ENCODE data around the gene LATS1. TPM values are rescaled to one million over a fixed set of nuclear protein-coding genes. Genes with fewer than 3 reads are reported as not detected.

LATS1 gene
- total RNA-seq (40.9 TPM), polyA plus RNA-seq (10 to 100 TPM in 3 of 4 donors, 1 to 10 TPM in 1; 8.9 to 12.4 (median 12.1) TPM)

- H3K27ac Mint-ChIP-seq = peak within 1 kb of the TSS; percentile 93 to 98 (median 98)
- H3K27me3 ChIP-seq (ENCODE audit: control insufficient read depth, insufficient read depth, low read length) = no peaks in the 10 kb centered on the region
- no peaks in the 10 kb centered on the region for H3K9me3 Mint-ChIP-seq
- ATAC-seq (ENCODE audit: low read depth in 2 of 2) (peak; percentile 93 to 95), DNase-seq (peak; percentile 88 to 93 (median 91))
- no peaks in the 10 kb centered on the region for H3K9me3 ChIP-seq (ENCODE audit: control insufficient read depth in 2 of 2, low read length in 2 of 2)
- no peaks in the 10 kb centered on the region for H3K27me3 Mint-ChIP-seq
- H3K4me3 Mint-ChIP-seq = peak within 1 kb of the TSS; percentile 93 to 98 (median 94)
- peaks cover 29 to 51% (median 30%) of the 10 kb centered on the region in 4 donors for H3K4me1 Mint-ChIP-seq
- H3K4me3 ChIP-seq (ENCODE audit: low read depth, low read length) = peak within 1 kb of the TSS; percentile 96
- H3K36me3 ChIP-seq (ENCODE audit: control insufficient read depth, insufficient read depth, low read length) = no peaks in the 10 kb centered on the region
- H3K36me3 Mint-ChIP-seq = no peaks in the 10 kb centered on the region
- peak within 1 kb of the TSS; percentile 91 for H3K27ac ChIP-seq (ENCODE audit: insufficient read depth, low read length, poor library complexity, severe bottlenecking)
- H3K4me1 ChIP-seq (ENCODE audit: control insufficient read depth, insufficient read depth, low read length, poor library complexity, severe bottlenecking) = peaks cover 41% of the 10 kb centered on the region
These were observed at the start of gene LATS1 for GRCh38 chr6:149717588-149718458. LATS1 (minus strand) TSS chr6:149718101; CDS start chr6:149702126, 15,975 bp downstream.

GRCh38 chr6:149766156-149766769 lies 48.4 kb upstream of the LATS1 start:
- H3K4me3 Mint-ChIP-seq = no peak overlapping the region
- Histone ChIP-seq H3K36me3 (ENCODE audit: control insufficient read depth, insufficient read depth, low read length) (peaks cover 17% of the 10 kb centered on the region), H3K9me3 (ENCODE audit: control insufficient read depth in 2 of 2, low read length in 2 of 2) (peaks cover 0 to 4% of the 10 kb centered on the region in 2 experiments), H3K27ac (ENCODE audit: insufficient read depth, low read length, poor library complexity, severe bottlenecking) (no peak overlapping the region), H3K4me1 (ENCODE audit: control insufficient read depth, insufficient read depth, low read length, poor library complexity, severe bottlenecking) (no peaks in the 10 kb centered on the region), H3K4me3 (ENCODE audit: low read depth, low read length) (no peak overlapping the region), H3K27me3 (ENCODE audit: control insufficient read depth, insufficient read depth, low read length) (no peaks in the 10 kb centered on the region)
- ATAC-seq (ENCODE audit: low read depth in 2 of 2) (no peak), DNase-seq (no peak)
- H3K9me3 Mint-ChIP-seq = peaks cover 0 to 6% (median 4%) of the 10 kb centered on the region in 7 donors
- peaks cover 28% of the 10 kb centered on the region for H3K36me3 Mint-ChIP-seq
- H3K4me1 Mint-ChIP-seq = peaks cover 20 to 27% (median 24%) of the 10 kb centered on the region in 4 donors
- no peaks in the 10 kb centered on the region for H3K27me3 Mint-ChIP-seq
- no peak overlapping the region for H3K27ac Mint-ChIP-seq

- Mint-ChIP-seq H3K4me3 (no peak overlapping the region), H3K9me3 (peaks cover 0 to 6% (median 4%) of the 10 kb centered on the region in 7 donors), H3K4me1 (peaks cover 22 to 29% (median 25%) of the 10 kb centered on the region in 4 donors), H3K27ac (peak overlapping the region in 1 of 3 donors; percentile 76), H3K27me3 (no peaks in the 10 kb centered on the region), H3K36me3 (peaks cover 21% of the 10 kb centered on the region)
- Histone ChIP-seq H3K36me3 (ENCODE audit: control insufficient read depth, insufficient read depth, low read length) (peaks cover 22% of the 10 kb centered on the region), H3K9me3 (ENCODE audit: control insufficient read depth in 2 of 2, low read length in 2 of 2) (peaks cover 0 to 4% of the 10 kb centered on the region in 2 experiments), H3K27me3 (ENCODE audit: control insufficient read depth, insufficient read depth, low read length) (no peaks in the 10 kb centered on the region), H3K27ac (ENCODE audit: insufficient read depth, low read length, poor library complexity, severe bottlenecking) (no peak overlapping the region), H3K4me1 (ENCODE audit: control insufficient read depth, insufficient read depth, low read length, poor library complexity, severe bottlenecking) (no peaks in the 10 kb centered on the region), H3K4me3 (ENCODE audit: low read depth, low read length) (no peak overlapping the region)
- ATAC-seq (ENCODE audit: low read depth in 2 of 2) (no peak), DNase-seq (no peak)
These were observed 46.0 kb upstream of the LATS1 start for GRCh38 chr6:149763866-149764265.

GRCh38 chr6:149761438-149761837 lies 43.5 kb upstream of the LATS1 start:
- H3K9me3 ChIP-seq (ENCODE audit: control insufficient read depth in 2 of 2, low read length in 2 of 2) = peaks cover 0 to 4% of the 10 kb centered on the region in 2 experiments
- ATAC-seq (ENCODE audit: low read depth in 2 of 2) = no peak
- H3K4me3 Mint-ChIP-seq = no peak overlapping the region
- peaks cover 18% of the 10 kb centered on the region for H3K36me3 ChIP-seq (ENCODE audit: control insufficient read depth, insufficient read depth, low read length)
- no peak for DNase-seq
- no peak overlapping the region for H3K27ac ChIP-seq (ENCODE audit: insufficient read depth, low read length, poor library complexity, severe bottlenecking)
- H3K4me1 Mint-ChIP-seq = peaks cover 22 to 28% (median 25%) of the 10 kb centered on the region in 4 donors
- no peaks in the 10 kb centered on the region for H3K27me3 ChIP-seq (ENCODE audit: control insufficient read depth, insufficient read depth, low read length)
- no peaks in the 10 kb centered on the region for H3K27me3 Mint-ChIP-seq
- no peak overlapping the region for H3K4me3 ChIP-seq (ENCODE audit: low read depth, low read length)
- peaks cover 0 to 5% (median 3%) of the 10 kb centered on the region in 7 donors for H3K9me3 Mint-ChIP-seq
- peaks cover 16% of the 10 kb centered on the region for H3K36me3 Mint-ChIP-seq
- peak overlapping the region in 1 of 3 donors; percentile 11 for H3K27ac Mint-ChIP-seq
- H3K4me1 ChIP-seq (ENCODE audit: control insufficient read depth, insufficient read depth, low read length, poor library complexity, severe bottlenecking) = no peaks in the 10 kb centered on the region

GRCh38 chr6:149756261-149756636 lies 38.3 kb upstream of the LATS1 start:
- Histone ChIP-seq H3K27ac (ENCODE audit: insufficient read depth, low read length, poor library complexity, severe bottlenecking) (no peak overlapping the region), H3K9me3 (ENCODE audit: control insufficient read depth in 2 of 2, low read length in 2 of 2) (no peaks in the 10 kb centered on the region), H3K27me3 (ENCODE audit: control insufficient read depth, insufficient read depth, low read length) (no peaks in the 10 kb centered on the region), H3K4me3 (ENCODE audit: low read depth, low read length) (no peak overlapping the region), H3K4me1 (ENCODE audit: control insufficient read depth, insufficient read depth, low read length, poor library complexity, severe bottlenecking) (peaks cover 4% of the 10 kb centered on the region), H3K36me3 (ENCODE audit: control insufficient read depth, insufficient read depth, low read length) (peaks cover 8% of the 10 kb centered on the region)
- Mint-ChIP-seq H3K9me3 (no peaks in the 10 kb centered on the region), H3K4me1 (peaks cover 17 to 42% (median 31%) of the 10 kb centered on the region in 4 donors), H3K27ac (no peak overlapping the region), H3K36me3 (peaks cover 5% of the 10 kb centered on the region), H3K4me3 (no peak overlapping the region), H3K27me3 (no peaks in the 10 kb centered on the region)
- no peak for DNase-seq
- no peak for ATAC-seq (ENCODE audit: low read depth in 2 of 2)

- peaks cover 22 to 45% (median 30%) of the 10 kb centered on the region in 4 donors for H3K4me1 Mint-ChIP-seq
These were observed 37.7 kb upstream of the LATS1 start for GRCh38 chr6:149755300-149756260.

GRCh38 chr6:149754548-149754947 lies 36.6 kb upstream of the LATS1 start:
- no peaks in the 10 kb centered on the region for H3K36me3 ChIP-seq (ENCODE audit: control insufficient read depth, insufficient read depth, low read length)
- Mint-ChIP-seq H3K27ac (no peak overlapping the region), H3K4me3 (no peak overlapping the region), H3K36me3 (no peaks in the 10 kb centered on the region), H3K9me3 (no peaks in the 10 kb centered on the region), H3K27me3 (no peaks in the 10 kb centered on the region), H3K4me1 (peaks cover 25 to 43% (median 30%) of the 10 kb centered on the region in 4 donors)
- no peaks in the 10 kb centered on the region for H3K9me3 ChIP-seq (ENCODE audit: control insufficient read depth in 2 of 2, low read length in 2 of 2)
- DNase-seq = no peak
- peaks cover 16% of the 10 kb centered on the region for H3K4me1 ChIP-seq (ENCODE audit: control insufficient read depth, insufficient read depth, low read length, poor library complexity, severe bottlenecking)
- no peaks in the 10 kb centered on the region for H3K27me3 ChIP-seq (ENCODE audit: control insufficient read depth, insufficient read depth, low read length)
- H3K4me3 ChIP-seq (ENCODE audit: low read depth, low read length) = no peak overlapping the region
- ATAC-seq (ENCODE audit: low read depth in 2 of 2) = no peak
- H3K27ac ChIP-seq (ENCODE audit: insufficient read depth, low read length, poor library complexity, severe bottlenecking) = no peak overlapping the region

More at GRCh38 chr6:149755300-149756260, 37.7 kb upstream of the LATS1 start:
- Mint-ChIP-seq H3K27me3 (no peaks in the 10 kb centered on the region), H3K4me3 (no peak overlapping the region), H3K9me3 (no peaks in the 10 kb centered on the region), H3K36me3 (peaks cover 5% of the 10 kb centered on the region), H3K27ac (peak overlapping the region; percentile 12 to 40 (median 37))
- Histone ChIP-seq H3K4me3 (ENCODE audit: low read depth, low read length) (no peak overlapping the region), H3K27ac (ENCODE audit: insufficient read depth, low read length, poor library complexity, severe bottlenecking) (no peak overlapping the region), H3K9me3 (ENCODE audit: control insufficient read depth in 2 of 2, low read length in 2 of 2) (no peaks in the 10 kb centered on the region), H3K36me3 (ENCODE audit: control insufficient read depth, insufficient read depth, low read length) (peaks cover 8% of the 10 kb centered on the region), H3K27me3 (ENCODE audit: control insufficient read depth, insufficient read depth, low read length) (no peaks in the 10 kb centered on the region), H3K4me1 (ENCODE audit: control insufficient read depth, insufficient read depth, low read length, poor library complexity, severe bottlenecking) (peaks cover 9% of the 10 kb centered on the region)
- DNase-seq (no peak), ATAC-seq (ENCODE audit: low read depth in 2 of 2) (no peak)
